T-cell (primary cell): ENCODE measurements around the gene NCAPD3. TPM values are rescaled to one million over a fixed set of nuclear protein-coding genes. Genes with fewer than 3 reads are reported as not detected.

Experiments used
- ATAC-seq, 4 experiments: fragments of 200-7000 bp in 3 of 4; fragments of 150-1000 bp in 1 of 4; cut with Tn5 transposase; replicated peaks in 1 of 4; 1 replicate in 3 of 4; 2 replicates in 1 of 4; pipeline ENCODE4 v1.10.0; 2021; ENCODE audit warnings: moderate library complexity in 3 of 4, mild to moderate bottlenecking in 2 of 4, moderate number of reproducible peaks in 1 of 4
- CTCF ChIA-PET, 2 donors: fragments of 300-600 bp; sonication (Branson Sonifier 250); formaldehyde crosslinking; loops; one replicate each; lab custom pipeline; 2022; ENCODE audit warnings: antibody characterized with exemption in 2 of 2; lab: Charles Lee
- POLR2A ChIA-PET, 2 donors: fragments of 300-600 bp; sonication (Branson Sonifier 250); formaldehyde crosslinking; loops; one replicate each; lab custom pipeline; 2022; ENCODE audit warnings: antibody characterized with exemption in 2 of 2; lab: Charles Lee
- DNase-seq, 35 experiments: peaks; one replicate each; pipeline versions ENCODE4 v3.0.0 to v3.0.0-alpha.2; 2013 to 2023
- H3K27ac ChIP-seq: one replicate; pipeline ENCODE4 v1.5.1; 2013; ENCODE audit warnings: low read length
- H3K27me3 ChIP-seq, 2 experiments: replicated peaks in 1 of 2; 1 replicate in 1 of 2; 2 replicates in 1 of 2; pipeline versions ENCODE4 v1.6.1 to v1.7.0; 2013; ENCODE audit warnings: low read length in 1 of 2, mixed read lengths in 1 of 2; ENCODE audit not compliant: control insufficient read depth in 2 of 2, insufficient read depth in 2 of 2; ENCODE audit errors: extremely low read depth in 1 of 2
- H3K36me3 ChIP-seq, 2 donors: 1 replicate in 1 of 2; 2 replicates in 1 of 2; pipeline versions ENCODE4 v1.6.1 to v1.7.0; 2013; ENCODE audit warnings: low read length in 1 of 2; ENCODE audit not compliant: control insufficient read depth in 2 of 2, insufficient read depth in 1 of 2; ENCODE audit errors: extremely low read depth in 1 of 2
- H3K4me1 ChIP-seq, 2 experiments: 1 replicate in 1 of 2; 2 replicates in 1 of 2; pipeline versions ENCODE4 v1.6.1 to v1.7.0; 2013; ENCODE audit warnings: low read length in 2 of 2, mixed read lengths in 1 of 2; ENCODE audit not compliant: insufficient read depth in 2 of 2, control insufficient read depth in 1 of 2; ENCODE audit errors: extremely low read depth in 1 of 2
- H3K4me3 ChIP-seq, 2 donors: 1 replicate in 1 of 2; 2 replicates in 1 of 2; pipeline versions ENCODE4 v1.5.1 to v1.7.0; 2013; ENCODE audit warnings: mild to moderate bottlenecking in 2 of 2, low read length in 1 of 2, moderate library complexity in 1 of 2; ENCODE audit not compliant: control insufficient read depth in 1 of 2; ENCODE audit errors: extremely low read depth in 1 of 2
- H3K9me3 ChIP-seq: 2 replicates; pipeline ENCODE4 v1.7.0; 2013
- H3K27ac Mint-ChIP-seq, 2 donors: one replicate each; pipeline ENCODE4 v1.8.0; 2020 to 2021; ENCODE audit warnings: mild to moderate bottlenecking in 2 of 2, mixed read lengths in 2 of 2
- H3K27me3 Mint-ChIP-seq, 2 donors: one replicate each; pipeline ENCODE4 v1.8.0; 2021 to 2022; ENCODE audit warnings: mixed read lengths in 2 of 2
- H3K36me3 Mint-ChIP-seq: one replicate; pipeline ENCODE4 v1.8.0; 2021; ENCODE audit warnings: mixed read lengths
- H3K4me1 Mint-ChIP-seq, 3 donors: one replicate each; pipeline ENCODE4 v1.8.0; 2020 to 2022; ENCODE audit warnings: mixed read lengths in 3 of 3, mild to moderate bottlenecking in 1 of 3
- H3K4me3 Mint-ChIP-seq, 3 donors: one replicate each; pipeline ENCODE4 v1.8.0; 2020 to 2022; ENCODE audit warnings: mild to moderate bottlenecking in 3 of 3, mixed read lengths in 3 of 3, moderate library complexity in 3 of 3
- H3K9me3 Mint-ChIP-seq, 3 donors: one replicate each; pipeline ENCODE4 v1.8.0; 2020 to 2022; ENCODE audit warnings: mixed read lengths in 3 of 3
- WGBS: methylation state at CpG from one replicate; pipeline ENCODE4 v1.1.5; 2013; ENCODE audit warnings: missing lambda C conversion rate; ENCODE audit not compliant: insufficient coverage; 5-methylcytosine and 5-hydroxymethylcytosine counted together
- total RNA-seq, 35 experiments: library from RNA in 6 of 35; stranded (reverse) in 6 of 35; fragments of 120-200 nt in 1 of 35; gene quantifications; one replicate each; pipeline versions ENCODE4 v1.2.1 to v1.2.4 and lab custom pipeline; 2013 to 2026

NCAPD3 gene
- total RNA-seq, 5 donors from 2014 or later (not counting 1 experiment from before 2014, with no cell fraction given): 33.7 to 41.9 (median 36.8) TPM

DNA sequence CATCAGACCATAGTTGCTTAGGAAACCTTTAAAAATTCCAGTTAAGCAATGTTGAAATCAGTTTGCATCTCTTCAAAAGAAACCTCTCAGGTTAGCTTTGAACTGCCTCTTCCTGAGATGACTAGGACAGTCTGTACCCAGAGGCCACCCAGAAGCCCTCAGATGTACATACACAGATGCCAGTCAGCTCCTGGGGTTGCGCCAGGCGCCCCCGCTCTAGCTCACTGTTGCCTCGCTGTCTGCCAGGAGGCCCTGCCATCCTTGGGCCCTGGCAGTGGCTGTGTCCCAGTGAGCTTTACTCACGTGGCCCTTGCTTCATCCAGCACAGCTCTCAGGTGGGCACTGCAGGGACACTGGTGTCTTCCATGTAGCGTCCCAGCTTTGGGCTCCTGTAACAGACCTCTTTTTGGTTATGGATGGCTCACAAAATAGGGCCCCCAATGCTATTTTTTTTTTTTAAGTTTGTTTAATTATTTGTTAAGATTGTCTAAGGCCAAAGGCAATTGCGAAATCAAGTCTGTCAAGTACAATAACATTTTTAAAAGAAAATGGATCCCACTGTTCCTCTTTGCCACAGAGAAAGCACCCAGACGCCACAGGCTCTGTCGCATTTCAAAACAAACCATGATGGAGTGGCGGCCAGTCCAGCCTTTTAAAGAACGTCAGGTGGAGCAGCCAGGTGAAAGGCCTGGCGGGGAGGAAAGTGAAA, 73.4 kb downstream of the NCAPD3 start:
- no peaks in the 10 kb centered on the region for H3K4me1 Mint-ChIP-seq
- ChIA-PET CTCF (no interaction called here), POLR2A (no interaction called here)
- H3K27ac Mint-ChIP-seq: no peak overlapping the region
- no peak for ATAC-seq
- Histone ChIP-seq H3K9me3 (no peaks in the 10 kb centered on the region), H3K36me3 (peaks cover 10 to 41% of the 10 kb centered on the region in 2 donors), H3K4me1 (no peaks in the 10 kb centered on the region), H3K27ac (no peak overlapping the region), H3K4me3 (no peak overlapping the region), H3K27me3 (no peaks in the 10 kb centered on the region)
- WGBS: 89% methylated on average over 11 of the region's 12 CpGs
- no peaks in the 10 kb centered on the region for H3K27me3 Mint-ChIP-seq
- no peak for DNase-seq
- H3K36me3 Mint-ChIP-seq: peaks cover 36% of the 10 kb centered on the region
- no peaks in the 10 kb centered on the region for H3K9me3 Mint-ChIP-seq
- no peak overlapping the region for H3K4me3 Mint-ChIP-seq

- POLR2A ChIA-PET: no interaction called here
- DNase-seq (no peak), ATAC-seq (no peak)
- H3K36me3 Mint-ChIP-seq: peaks cover 36% of the 10 kb centered on the region
- H3K9me3 Mint-ChIP-seq: no peaks in the 10 kb centered on the region
- no peaks in the 10 kb centered on the region for H3K4me1 ChIP-seq
- CTCF ChIA-PET: no interaction called here
- H3K4me1 Mint-ChIP-seq: no peaks in the 10 kb centered on the region
- H3K27me3 Mint-ChIP-seq: no peaks in the 10 kb centered on the region
- no peaks in the 10 kb centered on the region for H3K27me3 ChIP-seq
- 95% methylated on average over 12 of the region's 16 CpGs for WGBS
- H3K36me3 ChIP-seq: peaks cover 10 to 35% of the 10 kb centered on the region in 2 donors
- H3K4me3 Mint-ChIP-seq: no peak overlapping the region
- H3K4me3 ChIP-seq: no peak overlapping the region
- H3K27ac Mint-ChIP-seq: no peak overlapping the region
- H3K9me3 ChIP-seq: no peaks in the 10 kb centered on the region
- no peak overlapping the region for H3K27ac ChIP-seq
Measured at GRCh38 chr11:134149371-134149770, 74.4 kb downstream of the NCAPD3 start.

- no peaks in the 10 kb centered on the region for H3K9me3 Mint-ChIP-seq
- H3K4me1 ChIP-seq: no peaks in the 10 kb centered on the region
- ChIA-PET POLR2A (no interaction called here), CTCF (no interaction called here)
- H3K4me1 Mint-ChIP-seq: peaks cover 0 to 5% (median 2%) of the 10 kb centered on the region in 3 donors
- peaks cover 29% of the 10 kb centered on the region for H3K36me3 Mint-ChIP-seq
- 100% methylated on average over 2 of the region's 3 CpGs for WGBS
- no peaks in the 10 kb centered on the region for H3K27me3 Mint-ChIP-seq
- ATAC-seq (no peak), DNase-seq (no peak)
- no peaks in the 10 kb centered on the region for H3K27me3 ChIP-seq
- H3K9me3 ChIP-seq: no peaks in the 10 kb centered on the region
- H3K27ac Mint-ChIP-seq: no peak overlapping the region
- H3K4me3 ChIP-seq: no peak overlapping the region
- peaks cover 10 to 17% of the 10 kb centered on the region in 2 donors for H3K36me3 ChIP-seq
- no peak overlapping the region for H3K4me3 Mint-ChIP-seq
- H3K27ac ChIP-seq: no peak overlapping the region
Measured at GRCh38 chr11:134146598-134146997, 77.2 kb downstream of the NCAPD3 start.

- H3K4me1 Mint-ChIP-seq: peaks cover 0 to 5% (median 2%) of the 10 kb centered on the region in 3 donors
- no peak overlapping the region for H3K27ac Mint-ChIP-seq
- no peaks in the 10 kb centered on the region for H3K27me3 ChIP-seq
- POLR2A ChIA-PET: no interaction called here
- no peak overlapping the region for H3K4me3 Mint-ChIP-seq
- DNase-seq (no peak), ATAC-seq (no peak)
- H3K27me3 Mint-ChIP-seq: no peaks in the 10 kb centered on the region
- H3K27ac ChIP-seq: no peak overlapping the region
- peaks cover 8 to 12% of the 10 kb centered on the region in 2 donors for H3K36me3 ChIP-seq
- no peaks in the 10 kb centered on the region for H3K9me3 ChIP-seq
- H3K36me3 Mint-ChIP-seq: peaks cover 30% of the 10 kb centered on the region
- no peak overlapping the region for H3K4me3 ChIP-seq
- CTCF ChIA-PET: interaction anchor here in 1 of 2 donors (0.5 kb wide), 1 partner anchor 218 kb away, joined by 3 read pairs; no protein-coding TSS in a partner anchor
- no peaks in the 10 kb centered on the region for H3K4me1 ChIP-seq
- 93% methylated on average over 6 of the region's 8 CpGs for WGBS
- H3K9me3 Mint-ChIP-seq: no peaks in the 10 kb centered on the region
Measured at GRCh38 chr11:134145715-134146114, 78.1 kb downstream of the NCAPD3 start.

DNA sequence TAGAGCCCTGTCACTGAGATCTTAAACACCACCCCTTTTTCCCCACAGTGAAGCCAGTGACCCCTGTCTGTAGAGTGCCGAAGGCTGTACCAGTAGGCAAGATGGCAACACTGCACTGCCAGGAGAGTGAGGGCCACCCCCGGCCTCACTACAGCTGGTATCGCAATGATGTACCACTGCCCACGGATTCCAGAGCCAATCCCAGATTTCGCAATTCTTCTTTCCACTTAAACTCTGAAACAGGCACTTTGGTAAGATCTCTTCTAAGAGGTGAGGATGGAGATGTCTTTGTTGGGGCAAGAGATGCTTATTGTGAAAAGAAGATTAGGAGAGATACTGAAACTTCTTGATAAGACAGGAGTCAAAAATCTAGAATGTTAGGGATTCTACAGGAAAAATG, 79.0 kb downstream of the NCAPD3 start:
- DNase-seq (no peak), ATAC-seq (no peak)
- Mint-ChIP-seq H3K27me3 (no peaks in the 10 kb centered on the region), H3K36me3 (peaks cover 28% of the 10 kb centered on the region), H3K4me1 (peaks cover 0 to 5% (median 3%) of the 10 kb centered on the region in 3 donors), H3K9me3 (no peaks in the 10 kb centered on the region), H3K27ac (no peak overlapping the region), H3K4me3 (no peak overlapping the region)
- ChIA-PET CTCF (no interaction called here), POLR2A (no interaction called here)
- Histone ChIP-seq H3K4me1 (peaks cover 0 to under 1% of the 10 kb centered on the region in 2 experiments), H3K27ac (no peak overlapping the region), H3K36me3 (peaks cover 2 to 8% of the 10 kb centered on the region in 2 donors), H3K9me3 (no peaks in the 10 kb centered on the region), H3K27me3 (no peaks in the 10 kb centered on the region), H3K4me3 (no peak overlapping the region)
- 95% methylated on average over 2 of the region's 5 CpGs for WGBS

- CTCF ChIA-PET: no interaction called here
- POLR2A ChIA-PET: no interaction called here
- peaks cover 22% of the 10 kb centered on the region for H3K36me3 Mint-ChIP-seq
- Histone ChIP-seq H3K4me1 (peaks cover 0 to 3% of the 10 kb centered on the region in 2 experiments), H3K27me3 (no peaks in the 10 kb centered on the region), H3K4me3 (no peak overlapping the region), H3K36me3 (peaks cover 0 to 2% of the 10 kb centered on the region in 2 donors), H3K27ac (no peak overlapping the region), H3K9me3 (no peaks in the 10 kb centered on the region)
- H3K4me3 Mint-ChIP-seq: no peak overlapping the region
- no peaks in the 10 kb centered on the region for H3K27me3 Mint-ChIP-seq
- 29% methylated on average over 1 of the region's 3 CpGs for WGBS
- ATAC-seq (no peak), DNase-seq (no peak)
- H3K9me3 Mint-ChIP-seq: no peaks in the 10 kb centered on the region
- H3K27ac Mint-ChIP-seq: peak overlapping the region; percentile 0 to 56
- H3K4me1 Mint-ChIP-seq: peaks cover 5 to 8% (median 6%) of the 10 kb centered on the region in 3 donors
Measured at GRCh38 chr11:134143801-134144200, 80.0 kb downstream of the NCAPD3 start.
